RCC 7860 (cell line): ENCODE data around the gene TRABD2B.

Experiments used
- DNase-seq: peaks from one replicate; pipeline ENCODE4 v3.0.0-alpha.2; 2015; ENCODE audit warnings: low spot score
- FAIRE-seq: peaks from 2 replicates; lab custom pipeline; 2012; peaks lifted over from hg19 to GRCh38; lab: Jason Lieb, UNC

TRABD2B gene

DNA sequence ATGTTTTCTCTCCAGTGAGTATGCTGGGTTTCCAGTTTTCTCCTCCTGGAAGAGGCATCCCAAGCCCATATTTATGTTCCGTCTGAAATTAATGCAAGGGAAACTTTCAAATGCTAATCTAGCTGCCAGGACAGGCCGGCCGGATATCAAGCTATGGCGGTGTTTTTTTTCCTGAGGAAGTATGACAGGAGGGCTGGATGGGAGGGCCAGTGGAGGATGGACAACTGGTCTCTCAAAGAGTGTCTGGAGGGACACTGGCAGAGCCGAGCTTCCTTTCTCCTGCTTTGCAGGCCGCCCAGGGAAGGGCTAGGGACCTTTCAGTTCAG is 212.7 kb downstream of the TRABD2B start:
- FAIRE-seq (no peak), DNase-seq (no peak)

DNA sequence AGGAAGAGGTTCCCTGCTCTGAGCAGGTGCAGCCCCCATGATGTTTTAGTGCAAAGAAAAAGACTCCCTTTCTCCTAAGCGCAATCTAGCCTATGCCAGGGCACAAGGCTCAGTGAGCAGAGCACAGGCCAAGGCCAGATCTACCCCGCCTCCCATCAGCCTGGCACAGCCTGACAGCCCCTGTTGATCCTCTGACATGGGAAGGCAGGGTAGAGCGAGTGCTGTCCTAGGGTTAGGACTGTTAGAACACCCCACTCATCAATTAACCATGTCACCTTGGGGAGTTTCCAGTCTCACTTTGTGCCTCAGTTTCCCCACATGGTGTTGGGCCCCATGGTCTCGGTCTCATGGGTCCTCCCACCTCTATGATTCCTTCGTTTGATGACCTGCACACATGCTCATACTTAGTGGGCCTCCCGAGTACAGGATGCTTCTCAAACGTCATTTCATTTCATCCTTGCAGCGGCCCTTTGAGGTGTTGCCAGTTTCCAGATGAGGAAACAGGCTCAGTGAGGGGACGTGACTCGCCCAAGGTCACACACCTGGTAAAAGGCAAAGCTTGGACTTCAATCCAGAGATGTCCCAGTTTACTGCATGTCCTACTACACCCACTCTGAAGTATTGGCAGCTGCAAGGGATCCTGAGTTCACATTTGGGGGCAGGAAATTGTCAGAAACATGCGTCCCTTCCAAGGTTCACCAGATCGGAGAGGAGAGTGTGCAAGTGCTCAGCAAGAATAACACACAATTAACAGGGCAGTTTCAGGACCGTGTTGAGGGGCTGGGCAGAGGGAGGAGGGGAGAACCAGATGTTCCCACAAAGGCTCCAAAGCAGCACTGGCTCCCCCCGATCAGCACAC is 213.3 kb downstream of the TRABD2B start:
- no peak for FAIRE-seq
- no peak for DNase-seq

DNA sequence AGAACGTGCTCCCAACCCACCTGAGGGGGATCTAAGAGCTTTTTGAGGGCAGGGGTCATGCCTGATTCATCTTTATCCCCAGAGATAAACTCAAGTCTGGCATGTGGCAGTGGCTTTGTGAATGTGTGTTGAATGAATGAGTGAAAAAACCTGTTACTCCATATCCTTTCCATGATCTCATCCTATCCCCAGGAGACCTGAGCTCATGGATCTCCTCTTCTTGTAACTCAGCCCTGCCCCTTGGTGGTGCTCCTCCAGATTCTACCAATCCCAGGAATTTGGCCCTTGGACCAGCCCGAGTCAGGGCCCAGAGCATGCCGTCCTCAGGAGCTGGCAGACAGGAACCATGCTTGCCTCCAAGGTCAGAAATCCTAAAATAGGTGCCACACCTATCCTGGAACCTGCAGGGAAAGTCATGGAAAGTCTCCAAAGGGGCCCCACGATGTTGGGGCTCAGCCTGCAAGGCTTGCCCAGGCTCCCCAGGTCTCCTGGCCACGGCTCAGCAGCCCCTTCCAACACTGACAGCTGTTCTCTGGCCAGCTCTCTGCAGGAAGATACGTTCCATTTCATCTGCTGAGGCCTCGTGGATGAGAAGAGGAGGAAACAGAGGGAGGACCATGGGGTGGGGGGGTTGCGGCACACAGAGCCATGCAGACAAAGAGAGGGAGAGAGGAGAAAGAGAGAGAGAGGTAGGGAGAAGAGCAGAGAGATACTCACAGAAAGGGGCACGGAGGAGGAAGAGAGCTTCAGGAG is 214.6 kb downstream of the TRABD2B start:
- DNase-seq (no peak), FAIRE-seq (no peak)

DNA sequence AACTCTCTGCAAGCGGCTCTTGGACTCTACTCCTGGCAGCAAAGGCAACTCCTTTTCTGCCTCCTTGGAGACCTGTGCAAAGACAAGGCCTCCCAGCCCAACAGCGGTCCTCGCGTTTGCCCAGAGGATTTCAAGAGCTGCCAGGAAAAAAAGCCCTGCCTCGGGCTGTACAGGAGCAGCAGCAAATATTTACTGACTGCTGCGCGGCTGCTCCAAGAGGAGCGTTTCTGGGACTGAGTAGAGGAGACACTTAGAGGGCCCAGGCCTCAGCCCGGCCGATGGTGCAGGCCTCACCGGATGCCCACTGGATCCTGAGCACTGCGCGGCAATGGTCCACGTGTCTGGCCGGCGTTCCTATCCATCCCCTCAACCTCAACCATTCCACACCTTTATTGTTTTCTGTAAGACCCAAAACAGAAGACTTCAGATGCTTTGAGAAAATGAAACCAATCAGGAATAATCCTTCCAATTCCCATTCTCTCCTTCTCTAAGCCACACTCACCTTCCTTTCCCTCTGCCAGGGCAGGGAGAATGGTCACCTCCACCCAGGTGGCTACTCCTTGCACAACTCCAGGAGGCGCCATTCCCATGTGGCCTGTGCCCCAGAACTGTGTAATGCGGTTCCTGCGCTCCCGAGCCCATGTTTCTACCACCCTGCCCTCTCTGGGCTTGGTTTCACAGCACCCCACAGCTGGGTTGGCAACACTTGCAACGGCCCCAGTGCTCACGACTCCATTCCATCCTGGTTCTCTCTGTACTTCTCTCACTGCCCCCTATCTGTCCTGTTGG is 215.8 kb downstream of the TRABD2B start:
- no peak for FAIRE-seq
- DNase-seq = no peak

DNA sequence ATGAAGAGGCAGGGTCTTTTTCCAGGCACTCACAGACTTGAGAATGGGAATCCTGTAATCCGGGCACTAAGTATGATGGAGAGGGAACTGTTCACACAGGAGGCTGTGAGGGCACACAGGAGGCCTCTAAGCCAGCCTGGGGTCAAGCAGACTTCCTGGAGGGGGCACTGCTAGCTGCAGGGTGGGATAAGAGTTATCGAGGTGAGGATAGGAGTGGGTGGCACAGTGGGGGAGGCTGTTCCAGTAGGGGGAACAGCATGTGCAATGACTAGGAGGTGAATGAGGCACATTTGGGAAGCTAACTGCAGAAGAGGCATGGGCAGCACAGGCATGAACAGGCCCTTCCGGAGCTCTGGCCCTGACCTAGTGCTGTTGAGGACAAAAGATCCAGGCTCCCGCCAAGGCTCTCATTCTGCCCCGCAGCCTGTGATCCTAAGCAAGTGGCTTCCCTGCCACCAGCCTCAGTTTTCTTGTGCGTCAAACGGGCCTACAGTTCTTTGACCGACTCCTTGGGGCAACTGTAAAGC is 216.7 kb downstream of the TRABD2B start:
- FAIRE-seq = no peak

DNA sequence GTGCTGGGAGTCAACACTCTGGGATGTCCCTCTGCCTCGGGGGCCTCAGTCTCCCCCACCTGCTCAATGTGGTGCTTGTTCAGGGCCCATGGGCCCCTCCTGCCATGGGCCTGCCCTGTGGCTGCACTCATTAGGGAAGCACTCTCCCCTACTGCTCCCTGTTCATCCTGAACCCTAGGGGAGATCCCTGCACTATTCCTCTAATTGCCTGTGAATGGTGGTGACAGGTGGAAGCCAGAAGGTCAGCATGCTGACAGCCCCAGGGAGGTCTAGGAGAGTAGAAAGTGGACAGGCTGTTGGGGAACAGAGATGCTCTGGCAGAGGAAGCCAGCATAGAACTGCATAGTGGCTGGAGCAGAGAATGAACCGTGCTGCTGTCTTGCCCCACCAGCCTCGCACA is 217.6 kb downstream of the TRABD2B start:
- DNase-seq (no peak), FAIRE-seq (no peak)

More for the DNA sequence above, 216.7 kb downstream of the TRABD2B start:
- no peak for DNase-seq

DNA sequence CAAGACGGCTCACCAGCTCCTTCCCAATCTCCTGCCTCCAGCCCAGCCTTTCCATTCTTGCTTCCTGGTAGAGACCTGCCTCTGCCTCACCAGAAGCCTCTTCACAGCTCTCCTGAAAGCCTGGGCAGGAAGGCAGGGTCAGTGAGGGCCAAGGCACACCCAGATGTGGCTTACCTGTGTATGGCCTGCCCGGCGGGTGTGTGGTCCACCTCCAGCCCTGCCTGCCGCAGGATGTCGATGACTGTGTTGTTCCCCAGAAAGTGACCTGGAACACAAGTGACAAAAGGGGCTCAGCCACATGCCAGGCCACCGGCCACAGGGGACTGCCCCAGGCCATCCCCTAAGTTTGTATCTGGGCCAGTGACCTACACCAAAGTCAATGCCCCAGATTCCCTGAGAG is 218.9 kb downstream of the TRABD2B start:
- no peak for FAIRE-seq

DNA sequence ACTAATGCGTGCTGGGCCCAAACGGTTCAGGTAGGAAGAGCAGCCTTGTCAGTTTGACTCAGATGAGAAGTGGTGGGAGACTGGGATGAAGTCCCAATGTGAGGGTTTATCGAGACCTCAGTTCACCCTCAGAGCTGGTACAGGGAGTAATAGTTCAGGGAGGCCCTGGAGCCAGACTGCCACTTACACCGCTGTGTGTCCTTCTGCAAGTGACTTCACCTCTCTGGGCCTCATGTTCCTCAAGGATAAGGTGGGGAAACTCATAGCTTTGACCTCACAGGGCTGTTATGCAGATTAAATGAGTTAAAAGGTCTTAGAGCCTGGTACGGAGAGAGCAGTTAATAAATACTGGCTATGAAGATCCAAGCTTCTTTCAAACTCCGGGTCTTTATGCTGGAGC is 219.9 kb downstream of the TRABD2B start:
- DNase-seq (no peak), FAIRE-seq (no peak)

More for the DNA sequence above, 218.9 kb downstream of the TRABD2B start:
- DNase-seq = no peak

DNA sequence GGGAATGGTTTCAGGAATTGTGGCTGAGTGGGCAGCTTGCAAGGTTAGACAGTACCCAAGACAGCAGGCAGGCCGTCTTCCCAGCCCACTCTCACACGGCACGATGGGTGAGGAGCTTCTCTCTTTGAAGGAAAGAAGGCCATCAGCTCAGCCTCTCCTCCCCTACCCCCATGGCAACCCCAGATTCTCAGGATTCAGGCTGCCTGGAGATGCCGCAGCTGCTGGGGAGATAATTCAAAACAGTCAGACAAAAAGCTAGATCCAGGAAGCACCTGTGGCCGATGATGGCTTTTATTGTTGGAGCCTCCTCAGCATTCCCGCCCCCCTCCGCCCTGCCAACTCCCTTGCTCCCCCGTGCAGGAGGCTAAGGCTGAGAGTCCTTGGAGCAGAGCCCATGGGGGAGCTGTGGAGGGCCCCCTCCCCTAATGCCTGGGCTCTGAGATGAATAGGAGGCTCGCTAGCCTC is 220.5 kb downstream of the TRABD2B start:
- DNase-seq = no peak
- no peak for FAIRE-seq

DNA sequence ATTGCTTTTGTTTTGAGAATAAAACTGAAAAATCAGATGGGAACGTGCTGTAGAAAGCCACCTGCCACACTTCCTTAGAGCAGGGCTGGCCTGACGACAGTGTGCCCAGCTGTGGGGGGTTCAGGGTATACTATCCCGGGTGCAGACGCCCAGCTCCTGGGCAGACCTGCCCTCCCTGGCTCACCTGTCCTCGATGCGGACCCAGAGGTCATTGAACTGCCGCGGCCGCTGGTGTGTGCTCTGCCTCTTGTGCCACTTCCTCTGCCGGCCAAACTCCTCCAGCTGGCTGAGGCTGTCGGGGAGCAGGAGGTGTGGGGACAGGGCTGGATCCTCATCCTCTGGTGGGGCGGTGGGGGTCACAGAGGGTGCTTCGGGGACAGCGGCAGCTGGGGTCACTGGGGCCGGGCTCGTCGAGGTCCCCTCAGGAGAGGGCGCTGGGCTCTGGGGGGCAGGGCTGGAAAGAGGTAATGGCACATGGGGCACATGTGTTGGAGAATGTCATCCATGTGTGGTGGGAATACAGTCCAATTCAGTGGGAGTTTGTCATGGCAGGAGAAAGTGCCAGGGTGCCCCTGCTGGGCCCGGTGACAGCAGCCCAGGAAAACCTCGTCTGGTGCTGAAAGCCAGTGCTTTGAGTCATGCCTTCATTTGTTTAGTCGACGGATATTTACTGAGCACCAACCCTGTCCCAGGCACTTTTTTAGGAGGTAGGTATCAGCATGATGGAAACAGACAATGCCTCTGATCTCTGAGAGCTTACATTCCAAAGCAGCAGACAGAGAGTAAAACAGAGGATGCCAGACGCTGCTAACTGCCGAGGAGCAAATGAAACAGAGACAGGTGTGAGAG is 222.0 kb downstream of the TRABD2B start:
- DNase-seq (no peak), FAIRE-seq (no peak)

DNA sequence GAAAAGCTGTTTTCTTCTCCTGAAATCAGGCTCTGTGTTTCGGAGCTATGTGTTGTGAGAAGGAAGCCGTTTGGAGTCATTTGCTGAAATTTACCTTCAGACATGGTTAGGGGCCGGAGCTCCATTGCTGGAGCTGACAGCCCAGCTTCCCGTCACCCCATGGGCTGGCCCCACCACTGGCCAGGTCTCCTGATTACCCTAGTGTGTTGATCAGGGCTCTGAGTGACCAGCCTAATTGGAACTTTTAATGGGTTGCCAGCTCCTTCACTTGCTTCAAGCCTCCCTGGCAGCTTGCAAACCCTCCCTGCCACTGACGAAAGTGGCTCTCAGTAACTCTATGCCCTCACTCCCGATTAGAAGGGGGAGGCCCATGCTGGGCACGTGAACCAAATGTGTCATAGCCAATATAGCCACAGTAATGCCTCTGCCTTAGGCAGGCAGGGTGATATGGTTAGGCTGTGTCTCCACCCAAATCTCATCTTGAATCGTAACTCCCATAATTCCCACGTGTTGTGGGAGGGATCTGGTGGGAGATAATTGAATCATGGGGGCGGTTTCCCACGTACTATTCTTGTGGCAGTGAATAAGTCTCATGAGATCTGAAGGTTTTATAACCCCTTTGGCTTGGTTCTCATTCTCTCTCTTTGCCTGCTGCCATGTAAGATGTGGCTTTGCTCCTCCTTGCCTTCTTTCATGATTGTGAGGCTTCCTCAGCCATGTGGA is 224.1 kb downstream of the TRABD2B start:
- no peak for DNase-seq
- FAIRE-seq = no peak

DNA sequence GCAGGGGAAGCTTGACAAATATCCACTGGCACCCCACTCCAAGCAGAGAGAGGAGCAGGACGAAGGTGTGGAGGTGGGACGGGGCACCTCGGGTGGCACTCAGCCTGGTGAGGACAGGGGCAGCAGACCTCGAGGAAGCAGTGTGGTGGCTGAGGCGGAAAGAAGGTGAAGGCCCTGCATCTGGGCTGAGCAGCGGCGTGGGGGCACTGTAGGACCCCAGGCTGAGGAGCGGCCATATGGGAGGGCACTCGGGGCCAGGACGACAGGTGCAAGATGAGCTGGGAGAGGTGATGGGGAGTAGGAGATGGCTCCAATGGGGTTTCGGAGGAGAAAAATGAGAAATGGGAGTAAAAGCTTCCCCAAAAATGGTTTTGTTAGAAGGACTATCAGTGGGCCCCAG is 224.9 kb downstream of the TRABD2B start:
- no peak for DNase-seq
- FAIRE-seq = no peak

DNA sequence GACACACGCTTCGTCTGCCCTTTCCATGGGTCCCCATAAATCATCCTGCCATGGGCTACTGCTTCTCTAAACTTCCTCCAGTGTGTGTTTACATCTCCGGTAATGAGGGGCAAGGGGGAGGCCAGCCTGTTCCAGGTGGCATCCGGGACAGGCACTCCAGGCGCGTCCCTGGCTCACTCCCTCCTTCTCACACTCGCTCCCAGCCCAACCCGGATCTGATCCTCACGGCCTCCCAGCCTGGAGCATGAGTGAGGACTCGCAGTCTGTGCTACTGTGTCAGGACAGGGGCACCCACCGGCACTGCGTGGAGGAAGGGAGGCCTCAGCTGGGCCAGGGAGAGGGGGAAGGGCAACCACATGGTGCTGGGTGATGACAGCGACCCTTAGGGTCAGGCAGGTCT is 225.4 kb downstream of the TRABD2B start:
- no peak for DNase-seq
- FAIRE-seq = no peak

DNA sequence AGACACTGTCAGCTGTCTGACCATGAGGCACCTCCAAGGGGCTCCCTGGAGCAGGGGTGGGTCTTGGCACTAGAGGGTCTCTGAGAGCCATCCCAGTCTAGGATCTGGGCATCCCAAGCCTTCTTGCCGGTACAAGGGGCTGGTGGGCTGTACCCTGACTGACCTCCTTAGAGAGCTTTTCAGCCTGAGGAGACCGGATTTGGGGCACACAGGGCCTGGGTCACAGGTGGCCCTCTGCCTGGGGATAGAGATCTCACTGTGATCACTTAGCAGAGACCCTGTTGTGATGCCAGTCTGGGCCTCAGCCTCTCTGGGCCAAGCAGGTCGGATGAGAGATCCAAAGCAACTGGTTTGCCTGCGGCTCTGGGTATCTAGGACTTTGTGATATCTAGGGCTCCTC is 227.2 kb downstream of the TRABD2B start:
- DNase-seq = no peak
- no peak for FAIRE-seq

DNA sequence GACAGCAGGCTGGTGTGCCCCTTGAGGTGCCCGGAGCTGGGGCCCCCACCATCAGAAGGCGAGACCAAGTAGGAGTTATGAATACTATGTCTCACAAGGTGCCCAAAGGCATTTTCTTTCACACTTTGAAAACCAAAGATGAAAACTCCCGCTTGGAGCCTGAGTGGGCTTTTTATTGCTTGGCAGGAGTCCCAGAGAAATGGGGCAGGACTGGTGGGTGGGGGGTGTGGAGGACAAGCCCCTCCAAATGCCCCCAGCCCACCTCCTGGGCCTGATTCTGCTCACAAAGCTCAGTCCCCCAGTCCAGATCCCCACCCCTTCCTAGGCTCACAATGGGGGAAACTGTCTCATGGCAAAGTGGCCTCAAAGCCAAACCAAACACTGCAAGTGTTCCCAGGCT is 227.9 kb downstream of the TRABD2B start:
- DNase-seq = no peak
- no peak for FAIRE-seq

DNA sequence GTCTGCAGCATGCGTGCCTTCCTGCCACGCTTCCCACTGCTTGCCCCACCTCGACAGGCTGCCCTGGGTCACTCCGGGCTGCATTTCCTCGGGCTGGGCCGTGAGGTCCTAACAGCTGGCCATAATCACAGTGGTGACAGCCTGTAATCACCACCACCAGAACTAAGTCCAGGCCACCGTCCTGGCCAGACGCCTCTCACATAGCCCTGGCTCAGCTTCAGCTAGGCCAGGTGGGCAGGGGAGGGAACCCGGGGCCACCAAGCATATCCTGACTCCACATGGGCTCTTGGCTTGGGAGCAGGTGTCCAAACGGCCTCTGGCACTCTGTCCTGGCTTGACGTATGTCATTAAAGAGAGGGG is 229.5 kb downstream of the TRABD2B start:
- no peak for FAIRE-seq
- DNase-seq = no peak

DNA sequence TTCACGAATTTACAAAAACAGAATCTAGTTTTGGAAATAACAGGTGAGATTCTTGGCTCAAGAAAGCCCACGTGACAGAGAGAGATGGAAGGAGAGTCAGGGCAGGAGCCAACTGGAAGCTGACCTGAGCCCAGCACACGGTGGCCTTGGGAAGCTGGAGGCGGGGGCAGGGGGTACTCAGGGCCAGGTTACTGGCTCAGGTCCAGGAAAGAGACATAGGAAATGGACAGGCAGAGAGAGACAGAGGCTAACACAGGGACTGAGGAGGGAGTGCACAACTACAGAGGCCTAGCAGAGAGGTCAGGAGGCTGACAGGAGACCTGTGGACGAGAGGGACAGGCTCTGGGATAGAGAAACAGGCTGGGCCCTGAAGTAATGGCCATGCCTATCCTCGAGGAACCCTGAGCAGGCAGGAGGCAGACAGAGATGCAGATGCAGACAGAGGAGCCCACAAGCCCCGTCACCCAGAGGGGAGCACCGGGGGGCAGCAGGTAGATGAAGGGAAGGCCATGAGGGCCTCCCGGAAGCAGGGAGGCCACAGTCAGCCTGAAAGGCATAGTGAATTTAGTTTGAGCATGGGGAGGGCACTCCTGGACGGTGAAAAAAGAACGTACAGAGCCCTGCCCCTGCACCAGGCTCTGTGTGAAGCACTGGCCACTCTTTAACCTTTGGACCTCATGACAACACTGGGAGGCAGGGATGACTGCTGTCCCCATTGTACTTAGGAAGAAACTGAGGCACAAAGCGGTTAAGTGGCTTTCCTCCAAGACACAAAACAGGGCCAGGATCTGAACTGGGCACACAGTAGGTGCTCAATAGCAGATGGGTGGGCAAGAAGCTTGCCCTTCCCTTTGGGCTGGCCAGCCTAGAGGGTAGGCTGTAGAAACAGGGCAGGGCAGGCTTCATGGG is 230.1 kb downstream of the TRABD2B start:
- no peak for FAIRE-seq

DNA sequence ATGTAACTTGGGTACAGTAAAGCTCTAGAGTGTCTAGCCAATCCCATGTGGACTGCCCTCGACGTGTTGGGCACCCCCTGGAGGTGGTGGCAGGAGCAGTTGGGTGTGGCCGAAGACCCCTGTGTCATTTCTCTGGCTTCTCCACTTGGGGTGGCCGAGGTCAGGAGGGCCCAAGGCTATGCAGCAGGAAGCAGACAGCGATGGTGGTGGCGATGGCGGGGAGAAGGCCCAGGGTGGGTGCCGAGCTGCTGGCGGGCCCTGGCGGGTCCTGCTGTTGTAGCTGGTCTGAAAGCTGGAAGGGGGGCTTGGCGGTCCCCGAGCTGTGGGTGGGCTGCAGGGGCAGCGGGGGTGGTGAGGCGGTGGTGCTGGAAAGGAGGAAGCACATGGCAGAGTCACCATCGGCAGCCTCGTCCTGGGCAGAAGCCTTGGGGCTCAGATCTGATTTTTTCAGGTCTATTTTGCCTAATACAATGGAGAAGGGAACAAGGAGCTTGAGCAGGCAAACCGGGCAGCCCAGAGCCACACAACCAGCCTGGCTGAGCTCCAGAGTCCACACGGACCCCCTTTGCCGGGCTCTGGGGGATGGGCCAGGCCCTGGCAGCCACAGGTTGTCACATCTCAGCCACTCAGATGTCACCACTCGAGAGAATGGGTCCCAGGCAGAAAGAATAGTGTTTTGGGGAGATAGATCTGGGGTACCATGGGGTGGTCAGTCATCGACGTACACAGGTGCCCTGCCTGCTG is 231.3 kb downstream of the TRABD2B start:
- DNase-seq (no peak), FAIRE-seq (no peak)

More for the DNA sequence above, 230.1 kb downstream of the TRABD2B start:
- no peak for DNase-seq
